Erythroblast (primary cell): ENCODE measurements around the gene SH2D3C.

Source experiments
- GATA1 ChIP-seq: IDR thresholded peaks from 2 replicates; pipeline ENCODE4 v1.6.1; 2011; ENCODE audit warnings: low read depth, mild to moderate bottlenecking, control low read depth, low read length, moderate library complexity
- POLR2A ChIP-seq: IDR thresholded peaks from 2 replicates; pipeline ENCODE4 v1.6.1; 2011; ENCODE audit warnings: mild to moderate bottlenecking, low read length

DNA sequence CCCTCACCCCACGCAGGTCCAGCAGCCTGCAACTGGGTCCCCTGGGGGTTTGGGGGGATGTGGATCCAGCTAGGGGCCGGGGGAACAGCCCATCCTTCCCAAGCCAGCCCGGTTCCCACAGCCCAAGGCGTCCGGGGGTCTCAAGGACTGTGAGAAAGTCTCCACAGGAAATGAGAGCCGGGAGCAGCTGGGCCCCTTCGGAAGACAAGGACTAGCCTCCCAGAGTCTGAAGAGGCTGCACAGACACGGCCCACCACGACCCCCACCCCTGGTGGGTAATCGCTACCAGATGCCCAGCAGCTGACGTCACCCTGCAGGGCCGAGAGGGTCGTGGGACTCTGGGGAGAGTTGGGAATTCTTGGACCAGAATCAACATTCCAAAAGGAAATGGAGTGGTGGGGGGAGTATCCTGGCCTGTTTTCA, 10.5 kb downstream of the SH2D3C start:
- TF ChIP-seq POLR2A, result no peak
- TF ChIP-seq GATA1, result no peak
